Peyer's patch (tissue), 4 donors: Measurements from ENCODE around the gene DYRK1A.

Experiments
- CTCF ChIP-seq, 6 experiments: fragments of 450-650 bp in 4 of 6; fragments of 200-600 bp in 2 of 6; sonication (generic) in 1 of 6; IDR thresholded peaks; one replicate each; pipeline ENCODE4 v1.5.1; 2017 to 2019; ENCODE audit warnings: antibody characterized with exemption in 6 of 6, mild to moderate bottlenecking in 3 of 6, moderate library complexity in 1 of 6
- POLR2A ChIP-seq, 2 donors: fragments of 450-650 bp; IDR thresholded peaks; one replicate each; pipeline ENCODE4 v1.5.1; 2017; ENCODE audit warnings: antibody characterized with exemption in 2 of 2, mild to moderate bottlenecking in 2 of 2, moderate library complexity in 2 of 2

DNA sequence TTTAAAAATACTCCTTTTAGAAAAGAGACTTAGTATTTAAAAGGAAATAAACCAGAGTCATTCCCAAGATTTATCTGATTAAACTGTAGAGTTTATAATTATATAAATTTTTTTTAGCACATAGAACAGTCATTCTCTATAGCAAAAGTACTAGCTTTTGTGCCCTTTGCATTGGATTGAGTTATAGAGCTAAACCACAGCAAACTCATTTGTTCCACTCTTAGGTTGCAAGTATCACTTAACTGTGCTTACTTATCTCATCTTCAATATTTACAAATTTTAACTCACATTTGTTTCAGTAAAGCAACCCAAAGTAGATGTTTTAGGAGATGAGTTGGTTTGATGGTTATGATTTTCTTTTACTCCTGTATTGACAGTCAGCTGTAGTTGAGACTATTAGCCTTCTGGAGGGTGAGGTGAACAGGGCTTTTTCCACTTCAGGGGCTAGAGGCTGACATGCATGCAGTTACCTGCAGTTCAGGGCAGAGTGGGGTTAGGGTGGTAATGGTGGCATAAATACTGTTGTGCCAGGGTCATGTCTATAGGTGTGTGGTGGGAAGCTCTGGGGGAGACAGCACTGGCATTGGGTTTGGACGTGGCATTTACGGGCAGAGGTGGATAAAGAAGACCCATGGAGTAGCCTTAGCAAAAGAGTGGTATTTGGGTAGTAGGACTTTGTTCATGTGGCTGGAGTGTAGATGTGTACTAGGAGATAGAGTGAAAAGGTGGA lies 42.1 kb downstream of the DYRK1A start:
- TF ChIP-seq CTCF (IDR thresholded peaks at IDR 0.05): no peak
- no peak for TF ChIP-seq POLR2A (IDR thresholded peaks at IDR 0.05)
